ENCODE results near the gene FOXN1.

FOXN1 gene

GRCh38 chr17:28524476-28525424, 18.6 kb downstream of the FOXN1 start:
- no peak for DNase-seq (ENCODE audit: low read depth in 2 of 2)

- no peak for DNase-seq (ENCODE audit: low read depth in 2 of 2)
These were observed 20.2 kb downstream of the FOXN1 start for GRCh38 chr17:28526381-28526780.

- DNase-seq (ENCODE audit: low read depth in 2 of 2) = no peak
These were observed 21.1 kb downstream of the FOXN1 start for GRCh38 chr17:28527181-28527681.

GRCh38 chr17:28527859-28528258, 21.7 kb downstream of the FOXN1 start:
- DNase-seq (ENCODE audit: low read depth in 2 of 2) = no peak

- no peak for DNase-seq (ENCODE audit: low read depth in 2 of 2)
These were observed 22.3 kb downstream of the FOXN1 start for GRCh38 chr17:28528327-28529012.

GRCh38 chr17:28529013-28529400, 22.9 kb downstream of the FOXN1 start:
- no peak for DNase-seq (ENCODE audit: low read depth in 2 of 2)

GRCh38 chr17:28530250-28530649, 24.1 kb downstream of the FOXN1 start:
- DNase-seq (ENCODE audit: low read depth in 2 of 2) = no peak

- no peak for DNase-seq (ENCODE audit: low read depth in 2 of 2)
These were observed 24.8 kb downstream of the FOXN1 start for GRCh38 chr17:28530926-28531325.

GRCh38 chr17:28532050-28532960, 26.2 kb downstream of the FOXN1 start:
- no peak for DNase-seq (ENCODE audit: low read depth in 2 of 2)

- DNase-seq (ENCODE audit: low read depth in 2 of 2) = no peak
These were observed 27.1 kb downstream of the FOXN1 start for GRCh38 chr17:28533091-28533807.

GRCh38 chr17:28534740-28535375, 28.7 kb downstream of the FOXN1 start:
- no peak for DNase-seq (ENCODE audit: low read depth in 2 of 2)

- DNase-seq (ENCODE audit: low read depth in 2 of 2) = no peak
These were observed 30.5 kb downstream of the FOXN1 start for GRCh38 chr17:28536532-28537218.

- DNase-seq (ENCODE audit: low read depth in 2 of 2) = no peak
These were observed 31.1 kb downstream of the FOXN1 start for GRCh38 chr17:28537219-28537610.

- no peak for DNase-seq (ENCODE audit: low read depth in 2 of 2)
These were observed 32.2 kb downstream of the FOXN1 start for GRCh38 chr17:28538296-28538895.

GRCh38 chr17:28540231-28540630, 34.1 kb downstream of the FOXN1 start:
- DNase-seq (ENCODE audit: low read depth in 2 of 2) = no peak

GRCh38 chr17:28541439-28541838, 35.3 kb downstream of the FOXN1 start:
- DNase-seq (ENCODE audit: low read depth in 2 of 2) = no peak

GRCh38 chr17:28544402-28545140, 38.4 kb downstream of the FOXN1 start:
- DNase-seq (ENCODE audit: low read depth in 2 of 2) = no peak

- DNase-seq (ENCODE audit: low read depth in 2 of 2) = no peak
These were observed 39.0 kb downstream of the FOXN1 start for GRCh38 chr17:28545141-28545503.

Data from stimulated activated CD8-positive, alpha-beta memory T cell treated with anti-CD3 and anti-CD28 coated beads, Interleukin-2, amount 100 ng/mL, for 48 hours (primary cell).